ENCODE data around the gene ABCA7. TPM values are rescaled to one million over a fixed set of nuclear protein-coding genes. Genes with fewer than 3 reads are reported as not detected.

ABCA7 gene
- total and polyA plus RNA-seq, 2 of the 8 experiments (the other 6 are each of a cell fraction or from before 2014, with no cell fraction given) = 10.4 to 25.6 TPM

DNA sequence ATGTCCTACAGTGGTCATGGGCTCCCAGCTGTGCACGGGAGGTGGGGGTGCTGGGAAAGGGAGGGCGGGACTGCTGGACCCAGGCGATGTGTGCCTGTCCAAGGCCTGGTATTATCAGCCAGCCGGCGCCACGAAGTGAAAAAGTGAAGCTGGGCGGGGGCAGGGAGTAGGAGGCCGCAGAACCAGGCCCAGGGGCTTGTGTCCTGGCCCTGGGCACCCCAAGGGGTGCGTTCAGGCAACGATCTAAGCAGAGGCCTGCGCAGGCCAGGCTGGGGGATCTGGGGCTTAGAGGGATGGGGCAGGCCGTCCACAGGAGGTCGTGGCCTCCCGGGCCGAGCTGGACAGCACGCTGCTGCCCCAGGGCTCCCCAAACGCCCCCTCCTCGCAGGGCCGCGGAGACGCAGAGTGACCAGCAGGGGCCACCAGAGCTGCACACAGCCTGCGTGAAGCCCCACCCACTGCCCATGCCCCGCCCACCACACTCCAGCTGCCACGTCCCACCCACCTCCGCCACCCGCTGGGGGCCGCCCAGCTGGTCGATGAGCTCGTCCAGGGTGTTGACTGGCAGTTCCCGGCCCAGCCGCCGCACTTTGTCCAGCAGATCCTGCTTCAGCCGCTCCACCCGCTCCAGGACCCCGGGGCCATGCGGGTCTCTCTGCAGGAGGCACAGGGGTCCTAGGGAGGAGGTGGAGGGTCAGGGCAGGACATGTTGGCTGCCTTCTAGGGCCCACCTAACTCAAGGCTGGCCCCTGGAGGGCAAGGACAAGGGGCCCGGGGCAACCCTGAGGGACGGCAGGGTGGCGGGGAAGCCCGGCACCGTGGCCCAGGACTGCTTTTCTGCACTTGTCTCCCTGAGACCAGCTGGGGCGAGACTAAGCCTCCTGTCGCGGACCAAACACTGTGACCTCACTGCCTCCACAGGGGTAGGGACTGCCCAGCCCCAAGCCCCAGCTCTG is 73.4 kb downstream of the ABCA7 start (continued):
- TF ChIP-seq, protein P1, sequence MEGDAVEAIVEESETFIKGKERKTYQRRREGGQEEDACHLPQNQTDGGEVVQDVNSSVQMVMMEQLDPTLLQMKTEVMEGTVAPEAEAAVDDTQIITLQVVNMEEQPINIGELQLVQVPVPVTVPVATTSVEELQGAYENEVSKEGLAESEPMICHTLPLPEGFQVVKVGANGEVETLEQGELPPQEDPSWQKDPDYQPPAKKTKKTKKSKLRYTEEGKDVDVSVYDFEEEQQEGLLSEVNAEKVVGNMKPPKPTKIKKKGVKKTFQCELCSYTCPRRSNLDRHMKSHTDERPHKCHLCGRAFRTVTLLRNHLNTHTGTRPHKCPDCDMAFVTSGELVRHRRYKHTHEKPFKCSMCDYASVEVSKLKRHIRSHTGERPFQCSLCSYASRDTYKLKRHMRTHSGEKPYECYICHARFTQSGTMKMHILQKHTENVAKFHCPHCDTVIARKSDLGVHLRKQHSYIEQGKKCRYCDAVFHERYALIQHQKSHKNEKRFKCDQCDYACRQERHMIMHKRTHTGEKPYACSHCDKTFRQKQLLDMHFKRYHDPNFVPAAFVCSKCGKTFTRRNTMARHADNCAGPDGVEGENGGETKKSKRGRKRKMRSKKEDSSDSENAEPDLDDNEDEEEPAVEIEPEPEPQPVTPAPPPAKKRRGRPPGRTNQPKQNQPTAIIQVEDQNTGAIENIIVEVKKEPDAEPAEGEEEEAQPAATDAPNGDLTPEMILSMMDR (IDR thresholded peaks at IDR 0.05; ENCODE audit: control extremely low read depth in 1 of 3, insufficient read depth in 1 of 3, low read depth in 1 of 3, low read length in 3 of 3) = peak; percentile 83 to 96 (median 83)
- TF ChIP-seq EP300 (IDR thresholded peaks at IDR 0.05; ENCODE audit: borderline replicate concordance in 1 of 2, low read depth in 2 of 2, low read length in 2 of 2) (no peak), HDAC2 (IDR thresholded peaks at IDR 0.05; ENCODE audit: borderline replicate concordance in 1 of 2, low read depth in 2 of 2, low read length in 2 of 2) (0 out of 4 replicates have a peak, but pooled peaks of 1 of the 2 experiments have one; percentile 60), SP1 (IDR thresholded peaks at IDR 0.05; ENCODE audit: low read depth, low read length) (peak; percentile 71; the same call in 1 of the 2 replicates), TAF7 (optimal IDR thresholded peaks at IDR 0.05; ENCODE audit: borderline replicate concordance, low read depth, low read length) (no peak), NRF1 (IDR thresholded peaks at IDR 0.05; ENCODE audit: low read depth, low read length) (no peak), CEBPB (IDR thresholded peaks at IDR 0.05; ENCODE audit: low read depth, low read length) (no peak), FOSL1 (IDR thresholded peaks at IDR 0.05; ENCODE audit: insufficient read depth, low read depth, low read length) (no peak), CHD1 (IDR thresholded peaks at IDR 0.05; ENCODE audit: low read depth, low read length) (no peak), SIN3A (conservative IDR thresholded peaks at IDR 0.05 in 1 of 2, IDR thresholded peaks at IDR 0.05 in 1 of 2; ENCODE audit: low read depth in 1 of 2, low read length in 2 of 2) (peak in 1 of 2 experiments; percentile 64; a peak in 1 of 4 replicates), EGR1 (IDR thresholded peaks at IDR 0.05; ENCODE audit: borderline replicate concordance, low read depth, low read length) (peak; percentile 76; the same call in 1 of the 2 replicates), SP4 (IDR thresholded peaks at IDR 0.05; ENCODE audit: low read length) (peak; percentile 89; the same call in 1 of the 2 replicates)
- TF ChIP-seq, protein P2, sequence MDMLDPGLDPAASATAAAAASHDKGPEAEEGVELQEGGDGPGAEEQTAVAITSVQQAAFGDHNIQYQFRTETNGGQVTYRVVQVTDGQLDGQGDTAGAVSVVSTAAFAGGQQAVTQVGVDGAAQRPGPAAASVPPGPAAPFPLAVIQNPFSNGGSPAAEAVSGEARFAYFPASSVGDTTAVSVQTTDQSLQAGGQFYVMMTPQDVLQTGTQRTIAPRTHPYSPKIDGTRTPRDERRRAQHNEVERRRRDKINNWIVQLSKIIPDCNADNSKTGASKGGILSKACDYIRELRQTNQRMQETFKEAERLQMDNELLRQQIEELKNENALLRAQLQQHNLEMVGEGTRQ (IDR thresholded peaks at IDR 0.05; ENCODE audit: low read length) = no peak
- TF ChIP-seq, protein P3, sequence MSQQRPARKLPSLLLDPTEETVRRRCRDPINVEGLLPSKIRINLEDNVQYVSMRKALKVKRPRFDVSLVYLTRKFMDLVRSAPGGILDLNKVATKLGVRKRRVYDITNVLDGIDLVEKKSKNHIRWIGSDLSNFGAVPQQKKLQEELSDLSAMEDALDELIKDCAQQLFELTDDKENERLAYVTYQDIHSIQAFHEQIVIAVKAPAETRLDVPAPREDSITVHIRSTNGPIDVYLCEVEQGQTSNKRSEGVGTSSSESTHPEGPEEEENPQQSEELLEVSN (IDR thresholded peaks at IDR 0.05) = no peak
- TF ChIP-seq, protein P4, sequence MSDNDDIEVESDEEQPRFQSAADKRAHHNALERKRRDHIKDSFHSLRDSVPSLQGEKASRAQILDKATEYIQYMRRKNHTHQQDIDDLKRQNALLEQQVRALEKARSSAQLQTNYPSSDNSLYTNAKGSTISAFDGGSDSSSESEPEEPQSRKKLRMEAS (IDR thresholded peaks at IDR 0.05) = peak; percentile 35; the same call in 1 of the 2 replicates
